Kidney epithelial cell (primary cell): ENCODE results near the gene HIRA. TPM values are rescaled to one million over a fixed set of nuclear protein-coding genes. Genes with fewer than 3 reads are reported as not detected.

Source experiments
- DNase-seq: peaks from one replicate; pipeline ENCODE4 v3.0.0-alpha.2; 2010; ENCODE audit warnings: low read depth
- H3K27me3 ChIP-seq: 2 replicates; pipeline ENCODE4 v1.6.0; 2011; ENCODE audit warnings: low read length; ENCODE audit not compliant: control insufficient read depth, insufficient read depth
- H3K36me3 ChIP-seq: 2 replicates; pipeline ENCODE4 v1.5.1; 2011; ENCODE audit warnings: low read length; ENCODE audit not compliant: control insufficient read depth, insufficient read depth
- H3K4me3 ChIP-seq: 2 replicates; pipeline ENCODE4 v1.5.1; 2011; ENCODE audit warnings: low read depth, mild to moderate bottlenecking, control low read depth, low read length
- total RNA-seq: library from RNA; depleted of rRNA; stranded (reverse); fragments of >200 nt; gene quantifications from 2 replicates; pipeline ENCODE4 v1.2.3, GENCODE V29; 2015
- TF ChIP-seq, protein P1 (sequence below): IDR thresholded peaks from 2 replicates; pipeline ENCODE4 v1.5.1; 2011; ENCODE audit warnings: mild to moderate bottlenecking, moderate library complexity, low read length, control low read depth, inconsistent platforms; ENCODE audit not compliant: insufficient read depth, poor library complexity, severe bottlenecking

The HIRA gene
- total RNA-seq, 1 donor from 2014 or later = 31.8 TPM

DNA sequence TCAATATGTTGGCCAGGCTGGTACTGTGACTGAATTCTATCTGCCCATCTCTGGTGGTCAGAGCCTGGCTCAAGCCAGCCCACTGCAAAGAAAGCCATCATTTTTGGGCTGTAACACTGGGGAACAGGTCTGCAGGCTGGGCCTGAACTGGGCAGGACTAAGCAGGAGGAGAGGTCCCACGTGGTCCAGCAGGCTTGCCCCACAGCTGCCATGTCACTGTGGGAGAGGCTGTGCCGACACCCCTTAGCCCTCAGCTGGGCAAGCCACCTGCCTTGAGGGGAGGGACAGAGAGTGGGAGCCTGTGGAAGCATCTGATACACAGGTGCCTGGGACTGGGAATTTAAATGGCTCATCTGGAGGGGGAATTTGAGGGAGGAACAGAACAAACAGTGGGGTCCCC is 73.3 kb downstream of the HIRA start:
- DNase-seq = no peak

DNA sequence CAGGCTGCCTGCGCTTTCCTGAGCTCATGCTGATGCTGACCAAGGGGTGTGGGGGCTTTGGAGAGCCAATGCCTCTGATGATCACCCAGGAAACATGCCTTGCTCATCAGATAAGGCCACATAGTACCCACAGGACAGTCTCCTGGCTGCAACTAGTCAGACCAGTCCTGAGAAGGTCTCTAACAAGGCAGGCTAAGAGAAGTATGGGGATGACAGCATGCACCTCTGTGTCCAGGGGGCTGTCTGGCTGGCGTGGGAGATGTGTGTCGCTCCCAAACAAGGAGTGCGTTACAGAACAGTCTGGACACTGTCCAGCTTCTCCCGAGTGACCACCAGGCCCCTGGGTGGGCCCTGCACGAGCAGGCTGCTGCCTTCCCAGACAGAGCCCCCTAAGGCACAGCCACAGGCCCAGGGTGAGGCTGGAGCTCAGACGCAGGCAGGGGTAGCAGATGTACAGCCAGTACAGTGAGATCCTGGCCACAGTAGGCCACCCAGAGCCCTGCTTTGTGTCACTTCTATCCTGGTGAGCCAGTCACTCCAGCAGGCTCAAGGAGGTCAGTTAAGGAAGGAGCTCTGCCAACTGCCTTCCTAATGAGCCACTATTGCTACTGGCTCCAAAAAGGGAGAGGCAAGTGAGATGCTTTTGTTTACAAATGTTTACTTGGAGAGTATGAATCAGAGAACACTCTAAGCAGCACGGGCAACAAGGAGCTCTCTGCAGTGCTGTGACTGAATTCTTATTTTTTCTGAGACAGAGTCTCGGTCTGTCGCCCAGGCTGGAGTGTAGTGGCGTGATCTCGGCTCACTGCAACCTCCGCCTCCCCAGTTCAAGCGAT is 74.0 kb downstream of the HIRA start:
- TF ChIP-seq, protein P1, sequence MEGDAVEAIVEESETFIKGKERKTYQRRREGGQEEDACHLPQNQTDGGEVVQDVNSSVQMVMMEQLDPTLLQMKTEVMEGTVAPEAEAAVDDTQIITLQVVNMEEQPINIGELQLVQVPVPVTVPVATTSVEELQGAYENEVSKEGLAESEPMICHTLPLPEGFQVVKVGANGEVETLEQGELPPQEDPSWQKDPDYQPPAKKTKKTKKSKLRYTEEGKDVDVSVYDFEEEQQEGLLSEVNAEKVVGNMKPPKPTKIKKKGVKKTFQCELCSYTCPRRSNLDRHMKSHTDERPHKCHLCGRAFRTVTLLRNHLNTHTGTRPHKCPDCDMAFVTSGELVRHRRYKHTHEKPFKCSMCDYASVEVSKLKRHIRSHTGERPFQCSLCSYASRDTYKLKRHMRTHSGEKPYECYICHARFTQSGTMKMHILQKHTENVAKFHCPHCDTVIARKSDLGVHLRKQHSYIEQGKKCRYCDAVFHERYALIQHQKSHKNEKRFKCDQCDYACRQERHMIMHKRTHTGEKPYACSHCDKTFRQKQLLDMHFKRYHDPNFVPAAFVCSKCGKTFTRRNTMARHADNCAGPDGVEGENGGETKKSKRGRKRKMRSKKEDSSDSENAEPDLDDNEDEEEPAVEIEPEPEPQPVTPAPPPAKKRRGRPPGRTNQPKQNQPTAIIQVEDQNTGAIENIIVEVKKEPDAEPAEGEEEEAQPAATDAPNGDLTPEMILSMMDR = no peak
- peaks cover 9% of the 10 kb centered on the region for H3K36me3 ChIP-seq
- H3K4me3 ChIP-seq = no peak overlapping the region
- no peak for DNase-seq
- H3K27me3 ChIP-seq = no peaks in the 10 kb centered on the region

More for the DNA sequence above, 73.3 kb downstream of the HIRA start:
- no peak overlapping the region for H3K4me3 ChIP-seq
- peaks cover 9% of the 10 kb centered on the region for H3K36me3 ChIP-seq
- no peaks in the 10 kb centered on the region for H3K27me3 ChIP-seq
- TF ChIP-seq, protein P1 = no peak

DNA sequence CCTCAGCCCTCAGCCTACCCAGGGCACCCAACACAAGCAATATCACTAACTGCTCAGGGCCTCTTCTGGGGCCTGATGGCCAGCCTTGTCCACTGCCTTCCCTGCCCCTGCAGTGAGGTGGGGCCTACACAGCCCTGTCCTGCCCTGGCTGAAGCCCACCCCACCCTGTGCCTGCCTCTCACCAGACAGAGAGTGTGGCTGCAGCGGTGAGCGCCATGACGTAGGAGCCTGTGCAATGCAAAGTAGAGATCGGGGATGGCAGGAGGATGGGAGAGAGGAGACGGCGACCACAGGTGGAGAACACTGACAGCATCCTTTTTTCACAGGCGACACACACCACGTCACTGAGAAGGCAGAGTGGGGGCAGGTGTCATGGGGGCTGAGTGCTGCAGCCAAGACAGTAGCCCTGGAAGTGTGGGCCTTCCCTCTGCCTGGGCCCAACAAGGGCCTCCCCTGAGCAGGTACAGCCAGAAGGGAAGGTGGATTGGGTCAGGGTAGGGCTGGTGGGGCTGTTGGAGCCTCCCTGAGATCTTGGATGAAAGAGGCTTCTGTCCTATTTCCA is 74.7 kb downstream of the HIRA start:
- Histone ChIP-seq H3K27me3 (no peaks in the 10 kb centered on the region), H3K36me3 (peaks cover 9% of the 10 kb centered on the region), H3K4me3 (no peak overlapping the region)
- TF ChIP-seq, protein P1 = no peak
- DNase-seq = no peak

DNA sequence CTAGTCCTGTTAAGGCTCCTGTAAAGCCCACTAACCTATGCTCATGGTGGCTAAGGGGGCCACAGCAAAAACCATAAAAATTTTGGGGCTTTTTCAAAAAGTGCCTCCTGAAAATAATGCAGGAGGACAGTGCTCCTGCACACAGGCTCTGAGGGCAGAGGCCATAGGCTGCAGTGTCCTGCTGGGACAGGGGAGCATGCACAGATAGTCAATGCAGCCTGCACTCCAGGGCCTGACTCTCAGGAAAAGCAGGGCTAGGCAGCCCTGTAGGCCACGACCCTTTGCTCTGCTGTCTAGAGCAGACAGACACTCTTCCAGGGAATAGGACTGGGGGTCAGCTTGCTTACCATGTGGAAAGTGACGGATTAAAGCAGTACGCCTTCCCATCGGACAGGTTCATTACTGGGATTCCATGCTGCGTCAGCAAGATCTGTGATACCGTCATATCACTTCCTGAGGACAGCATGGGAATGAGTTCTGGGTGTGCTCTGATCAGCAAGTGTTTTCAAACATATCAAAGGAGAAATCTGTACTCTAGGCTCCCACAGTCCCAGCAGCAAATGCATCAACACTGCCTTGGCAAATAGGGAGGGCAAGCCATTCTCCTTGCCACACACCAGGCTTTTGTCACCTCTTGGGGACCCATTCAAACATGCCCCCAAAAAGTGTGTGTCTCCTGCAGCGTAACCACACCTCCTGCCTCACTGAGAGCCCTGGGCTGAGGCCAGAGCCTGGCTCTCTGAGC is 75.9 kb downstream of the HIRA start:
- TF ChIP-seq, protein P1 = no peak
- Histone ChIP-seq H3K36me3 (peaks cover 6% of the 10 kb centered on the region), H3K27me3 (no peaks in the 10 kb centered on the region), H3K4me3 (no peak overlapping the region)
- DNase-seq = no peak

DNA sequence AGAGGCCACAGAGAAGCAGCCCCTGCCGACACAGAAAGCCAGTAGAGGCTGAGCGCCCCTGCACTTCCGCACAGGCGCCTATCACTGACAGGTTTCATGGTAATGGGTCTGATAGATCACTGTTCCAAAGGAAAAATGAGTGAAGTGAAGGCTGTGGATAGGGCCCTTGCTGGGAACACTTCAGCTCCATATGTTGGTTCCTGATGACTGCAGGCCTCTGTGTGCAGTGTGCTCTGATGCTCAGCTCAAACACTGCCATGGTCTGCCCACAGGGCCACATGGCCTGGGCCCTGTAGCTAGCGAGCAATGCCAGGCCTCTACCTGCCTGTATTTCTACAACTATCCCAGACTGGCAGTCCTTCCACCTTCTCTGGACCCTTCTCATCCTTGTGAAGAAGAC is 77.3 kb downstream of the HIRA start:
- Histone ChIP-seq H3K36me3 (peaks cover 1% of the 10 kb centered on the region), H3K4me3 (no peak overlapping the region), H3K27me3 (no peaks in the 10 kb centered on the region)
- no peak for DNase-seq
- TF ChIP-seq, protein P1 = no peak
